GM18517 (cell line): ENCODE data around the gene MAML1.

Source experiments
- ATAC-seq: cut with Tn5 transposase; IDR thresholded peaks from one replicate; pipeline ENCODE4 v1.9.1; 2021; ENCODE audit warnings: mild to moderate bottlenecking, moderate library complexity; ENCODE audit not compliant: unreplicated experiment

The MAML1 gene

GRCh38 chr5:179819296-179820126 lies 86.9 kb downstream of the MAML1 start:
- ATAC-seq = no peak

DNA sequence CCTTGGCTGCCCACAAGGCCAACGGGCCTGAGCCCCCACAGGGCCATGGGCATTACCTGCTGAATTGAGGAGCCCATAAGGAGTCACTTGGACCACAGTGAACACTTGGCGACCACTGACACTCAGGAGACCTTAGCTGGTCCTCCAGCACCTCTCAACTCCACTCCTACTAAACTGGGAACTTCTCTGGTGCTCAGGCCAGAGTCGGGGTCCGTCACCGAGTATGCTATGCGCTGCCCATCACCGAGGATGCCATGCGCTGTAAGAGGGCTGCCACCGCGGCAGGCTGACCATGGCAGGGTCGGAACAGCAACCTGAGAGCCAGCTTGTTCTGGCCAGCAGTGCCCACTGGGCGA lies 87.5 kb downstream of the MAML1 start:
- ATAC-seq = no peak

GRCh38 chr5:179820483-179821297 lies 88.1 kb downstream of the MAML1 start, which contains the start of gene SQSTM1:
TSS of gene SQSTM1 (plus strand) at chr5:179820905. CDS start at chr5:179820937, 32 bp downstream.
- ATAC-seq = peak; percentile 36

DNA sequence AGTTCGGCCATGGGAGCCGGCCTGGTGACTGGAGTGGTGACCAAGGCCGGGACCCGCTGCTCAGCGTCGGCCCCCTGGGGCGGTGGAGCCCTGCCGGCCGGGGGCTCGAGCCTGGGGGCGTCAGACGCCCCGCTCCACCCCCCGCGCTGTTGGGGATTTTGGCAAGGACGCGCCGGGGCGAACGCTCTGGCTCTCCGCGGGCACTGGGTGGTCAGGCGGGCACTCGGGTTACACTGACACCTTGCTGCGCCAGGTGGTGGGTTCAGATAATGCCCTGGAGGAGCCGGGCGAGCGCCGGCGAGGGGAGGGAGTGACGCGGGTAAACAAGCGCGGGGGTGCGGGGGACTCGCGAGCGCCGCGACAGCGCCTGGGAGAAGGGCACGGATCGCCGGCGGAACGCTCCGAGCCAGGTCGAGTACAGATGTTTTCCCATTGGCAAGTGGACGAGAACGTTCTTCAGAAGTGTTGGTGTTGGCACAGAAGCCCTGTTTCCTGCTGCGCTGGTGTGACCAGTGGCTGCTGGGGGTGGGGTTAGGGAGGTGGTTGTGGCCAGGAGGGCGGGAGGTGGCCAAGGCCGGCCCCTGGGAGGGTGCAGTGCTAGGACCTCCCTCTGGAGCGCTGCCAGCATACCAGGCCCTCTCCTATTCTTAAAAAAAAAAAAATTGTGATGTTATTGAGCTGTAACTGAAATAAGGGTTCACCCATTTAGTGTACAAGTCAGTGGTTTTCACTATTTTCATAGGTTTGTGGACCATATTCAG lies 88.9 kb downstream of the MAML1 start:
- ATAC-seq = peak; percentile 35

DNA sequence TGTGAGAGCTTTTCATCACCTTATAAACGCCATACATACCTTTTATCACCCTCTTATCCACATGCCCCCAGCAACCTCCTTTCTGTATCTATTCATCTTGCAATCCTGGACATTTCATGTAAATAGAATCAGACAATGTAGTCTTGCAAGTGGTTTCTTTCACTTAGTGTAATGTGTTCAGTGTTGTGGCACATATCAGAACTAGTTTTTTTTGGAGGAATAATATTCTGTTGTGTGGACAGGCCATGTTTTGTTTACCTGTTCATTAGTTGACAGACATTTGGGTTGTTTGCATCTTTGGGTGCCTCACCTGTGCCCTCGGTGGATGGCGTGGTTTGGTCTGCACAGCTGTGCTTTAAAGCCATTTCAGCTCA lies 89.4 kb downstream of the MAML1 start:
- no peak for ATAC-seq

- no peak for ATAC-seq
These were observed 89.9 kb downstream of the MAML1 start for GRCh38 chr5:179822444-179822990.

GRCh38 chr5:179823937-179824744 lies 91.5 kb downstream of the MAML1 start:
- ATAC-seq = no peak

- ATAC-seq = no peak
These were observed 92.1 kb downstream of the MAML1 start for GRCh38 chr5:179824745-179825112.

DNA sequence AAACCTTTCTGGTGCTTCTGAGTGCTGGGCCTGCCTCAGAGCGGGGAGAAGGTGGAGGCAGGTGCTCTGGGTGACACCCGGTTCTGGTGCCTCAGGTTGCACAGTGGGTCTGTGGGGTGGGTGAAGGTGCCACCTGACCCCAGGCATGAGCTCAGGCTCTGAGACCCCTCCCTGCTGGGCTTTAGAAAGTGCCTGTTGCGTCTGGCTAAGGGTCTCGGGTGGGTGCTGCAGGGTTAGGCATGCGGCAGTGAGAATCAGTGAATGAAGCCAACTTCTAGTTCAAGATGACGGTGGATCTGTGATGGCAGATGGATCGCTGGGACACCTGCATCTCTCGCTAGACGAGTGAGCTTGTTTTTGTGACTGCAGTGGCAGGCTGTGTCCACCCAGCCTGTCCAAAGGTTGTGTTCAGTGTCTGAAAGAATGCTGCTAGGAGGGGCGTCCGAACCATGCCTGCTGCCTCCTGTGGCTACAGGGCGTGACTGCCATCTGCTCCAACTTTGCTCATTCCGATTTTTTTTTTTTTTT lies 93.1 kb downstream of the MAML1 start:
- ATAC-seq = no peak
